HFFc6 (cell line): Measurements from ENCODE around the gene SLAMF6. TPM values are rescaled to one million over a fixed set of nuclear protein-coding genes. Genes with fewer than 3 reads are reported as not detected.
"Not testable (repeated sequence)": the region's sequence is repeated elsewhere in the genome, so short reads cannot be mapped to it uniquely, and the experiment has no call there.

Source experiments
- DNase-seq: peaks from one replicate; pipeline ENCODE4 v3.0.0-alpha.2; 2018
- H3K27ac Mint-ChIP-seq: 2 replicates; pipeline ENCODE4 v1.8.0; 2020; ENCODE audit warnings: mild to moderate bottlenecking, mixed read lengths
- H3K27me3 Mint-ChIP-seq: 2 replicates; pipeline ENCODE4 v1.8.0; 2021; ENCODE audit warnings: mild to moderate bottlenecking, moderate library complexity, mixed read lengths; ENCODE audit not compliant: insufficient read depth
- H3K36me3 Mint-ChIP-seq: 2 replicates; pipeline ENCODE4 v1.8.0; 2021; ENCODE audit warnings: low read depth, mixed read lengths
- H3K4me1 Mint-ChIP-seq: 2 replicates; pipeline ENCODE4 v1.8.0; 2020; ENCODE audit warnings: low read depth, mixed read lengths
- H3K4me3 Mint-ChIP-seq: 2 replicates; pipeline ENCODE4 v1.8.0; 2020; ENCODE audit warnings: mild to moderate bottlenecking, moderate library complexity, mixed read lengths
- H3K9me3 Mint-ChIP-seq: 2 replicates; pipeline ENCODE4 v1.8.0; 2020; ENCODE audit warnings: mild to moderate bottlenecking, mixed read lengths
- total RNA-seq, 6 experiments: library from RNA; stranded (reverse); fragmentation: NEBNext Ultra II Directional; extraction: Animal tissue kit (Norgen Biotek cat#: 25700); gene quantifications; 2 replicates in 1 of 6; 3 replicates in 5 of 6; pipeline ENCODE4 v1.2.3, GENCODE V29; 2021
- TF ChIP-seq, protein P1 (sequence below): fragments of 200-600 bp; sonication (generic); IDR thresholded peaks from 2 replicates; pipeline ENCODE4 v1.5.0; 2021; ENCODE audit warnings: antibody characterized with exemption, mild to moderate bottlenecking

The SLAMF6 gene
- total RNA-seq, 6 experiments from 2014 or later = not detected

DNA sequence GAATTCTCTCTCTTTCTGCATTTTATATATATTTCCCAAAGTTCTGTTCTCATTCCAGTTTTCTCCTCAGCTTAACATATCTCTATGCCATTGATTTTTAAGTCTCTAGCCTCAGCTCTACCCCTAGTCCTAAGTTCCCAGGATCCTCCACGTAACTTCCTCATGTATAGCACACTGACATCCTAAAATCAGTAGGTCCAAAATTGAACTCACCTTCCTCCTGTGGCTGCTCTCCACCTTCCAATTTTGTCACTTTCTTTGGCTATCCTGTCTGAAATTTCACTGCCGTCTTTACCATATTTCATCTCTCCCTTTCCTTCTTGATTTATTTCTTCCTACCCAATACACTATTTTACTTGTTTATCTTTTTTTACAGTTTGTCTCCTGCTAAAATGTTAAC is 1.5 kb downstream of the SLAMF6 start:
- Mint-ChIP-seq H3K27ac (no peak overlapping the region), H3K36me3 (no peaks in the 10 kb centered on the region), H3K4me3 (no peak overlapping the region), H3K4me1 (peaks cover 13% of the 10 kb centered on the region), H3K9me3 (peaks cover 21% of the 10 kb centered on the region), H3K27me3 (no peaks in the 10 kb centered on the region; the same call in none of the 2 replicates)
- TF ChIP-seq, protein P1, sequence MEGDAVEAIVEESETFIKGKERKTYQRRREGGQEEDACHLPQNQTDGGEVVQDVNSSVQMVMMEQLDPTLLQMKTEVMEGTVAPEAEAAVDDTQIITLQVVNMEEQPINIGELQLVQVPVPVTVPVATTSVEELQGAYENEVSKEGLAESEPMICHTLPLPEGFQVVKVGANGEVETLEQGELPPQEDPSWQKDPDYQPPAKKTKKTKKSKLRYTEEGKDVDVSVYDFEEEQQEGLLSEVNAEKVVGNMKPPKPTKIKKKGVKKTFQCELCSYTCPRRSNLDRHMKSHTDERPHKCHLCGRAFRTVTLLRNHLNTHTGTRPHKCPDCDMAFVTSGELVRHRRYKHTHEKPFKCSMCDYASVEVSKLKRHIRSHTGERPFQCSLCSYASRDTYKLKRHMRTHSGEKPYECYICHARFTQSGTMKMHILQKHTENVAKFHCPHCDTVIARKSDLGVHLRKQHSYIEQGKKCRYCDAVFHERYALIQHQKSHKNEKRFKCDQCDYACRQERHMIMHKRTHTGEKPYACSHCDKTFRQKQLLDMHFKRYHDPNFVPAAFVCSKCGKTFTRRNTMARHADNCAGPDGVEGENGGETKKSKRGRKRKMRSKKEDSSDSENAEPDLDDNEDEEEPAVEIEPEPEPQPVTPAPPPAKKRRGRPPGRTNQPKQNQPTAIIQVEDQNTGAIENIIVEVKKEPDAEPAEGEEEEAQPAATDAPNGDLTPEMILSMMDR = no peak
- no peak for DNase-seq

GRCh38 chr1:160520999-160521398 is 2.1 kb downstream of the SLAMF6 start:
- no peak overlapping the region for H3K27ac Mint-ChIP-seq
- peaks cover 21% of the 10 kb centered on the region for H3K9me3 Mint-ChIP-seq
- DNase-seq = no peak
- H3K36me3 Mint-ChIP-seq = no peaks in the 10 kb centered on the region
- H3K27me3 Mint-ChIP-seq = no peaks in the 10 kb centered on the region; the same call in none of the 2 replicates
- TF ChIP-seq, protein P1 = no peak
- no peak overlapping the region for H3K4me3 Mint-ChIP-seq
- peaks cover 13% of the 10 kb centered on the region for H3K4me1 Mint-ChIP-seq

DNA sequence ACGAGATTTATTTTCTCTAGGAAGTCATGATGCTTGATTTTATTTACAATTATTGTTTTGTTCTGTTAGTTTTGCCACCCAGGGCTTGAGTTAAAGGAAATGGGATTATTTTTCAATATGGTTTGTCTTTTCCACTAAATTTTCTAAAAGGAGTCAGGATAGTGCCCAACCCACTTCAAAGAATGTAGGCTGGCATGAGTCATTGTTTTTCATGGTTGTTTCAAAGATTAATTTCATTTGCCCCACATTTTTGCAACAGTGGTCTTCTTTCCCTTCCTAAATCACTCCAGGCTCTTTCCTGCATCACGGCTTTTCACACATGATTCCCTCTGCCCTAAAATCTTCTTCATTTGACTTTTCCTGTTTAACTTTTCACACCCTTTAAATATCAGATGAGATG is 2.5 kb downstream of the SLAMF6 start:
- H3K4me1 Mint-ChIP-seq = peaks cover 13% of the 10 kb centered on the region
- H3K4me3 Mint-ChIP-seq = no peak overlapping the region
- TF ChIP-seq, protein P1 = no peak
- no peaks in the 10 kb centered on the region; the same call in none of the 2 replicates for H3K27me3 Mint-ChIP-seq
- no peak overlapping the region for H3K27ac Mint-ChIP-seq
- no peak for DNase-seq
- no peaks in the 10 kb centered on the region for H3K36me3 Mint-ChIP-seq
- peaks cover 21% of the 10 kb centered on the region for H3K9me3 Mint-ChIP-seq

DNA sequence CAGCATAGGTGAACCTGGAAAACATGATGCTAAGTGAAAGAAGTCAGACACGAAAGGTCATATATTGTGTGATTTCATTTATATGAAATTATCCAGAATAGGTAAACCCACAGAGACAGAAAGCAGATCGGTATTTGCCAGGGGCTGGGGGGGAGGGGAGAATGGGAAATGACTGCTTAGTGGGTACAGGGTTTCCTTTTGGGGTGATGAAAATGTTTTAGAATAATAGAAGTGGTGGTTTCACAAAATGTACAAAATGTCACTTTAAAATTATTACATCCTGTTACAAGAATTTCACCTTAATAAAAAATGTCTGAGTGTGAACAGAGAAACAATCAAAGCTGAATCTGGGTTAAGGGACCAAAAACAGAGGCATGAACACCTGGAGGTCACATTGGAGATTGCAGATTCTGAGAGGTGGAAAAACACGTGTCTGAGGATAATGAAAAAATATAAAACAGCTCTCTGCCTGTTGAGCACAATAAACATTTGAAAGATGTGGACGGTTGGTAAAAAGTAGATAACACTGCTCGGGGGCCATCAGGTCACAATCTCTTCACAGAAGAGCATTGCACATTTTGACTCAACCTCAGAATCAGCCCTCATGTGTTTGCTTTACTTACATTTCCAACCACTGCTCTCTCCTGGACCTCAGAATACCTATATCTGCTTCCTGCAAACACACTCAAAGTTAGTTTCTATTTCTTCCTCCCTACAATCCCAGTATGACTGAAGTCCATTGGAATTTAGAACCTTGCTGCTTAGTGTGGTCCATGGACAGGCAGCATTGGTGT is 3.2 kb downstream of the SLAMF6 start:
- TF ChIP-seq, protein P1 = no peak
- no peak overlapping the region for H3K4me3 Mint-ChIP-seq
- no peaks in the 10 kb centered on the region; the same call in none of the 2 replicates for H3K27me3 Mint-ChIP-seq
- no peaks in the 10 kb centered on the region for H3K36me3 Mint-ChIP-seq
- DNase-seq = no peak
- H3K9me3 Mint-ChIP-seq = peaks cover 15% of the 10 kb centered on the region
- no peak overlapping the region for H3K27ac Mint-ChIP-seq
- peaks cover 13% of the 10 kb centered on the region for H3K4me1 Mint-ChIP-seq

- not testable (repeated sequence) for DNase-seq, H3K9me3 Mint-ChIP-seq, H3K4me3 Mint-ChIP-seq, H3K36me3 Mint-ChIP-seq, H3K27me3 Mint-ChIP-seq, H3K27ac Mint-ChIP-seq
- peaks cover 13% of the 10 kb centered on the region for H3K4me1 Mint-ChIP-seq
Measured at GRCh38 chr1:160517519-160517918, 5.5 kb downstream of the SLAMF6 start.

DNA sequence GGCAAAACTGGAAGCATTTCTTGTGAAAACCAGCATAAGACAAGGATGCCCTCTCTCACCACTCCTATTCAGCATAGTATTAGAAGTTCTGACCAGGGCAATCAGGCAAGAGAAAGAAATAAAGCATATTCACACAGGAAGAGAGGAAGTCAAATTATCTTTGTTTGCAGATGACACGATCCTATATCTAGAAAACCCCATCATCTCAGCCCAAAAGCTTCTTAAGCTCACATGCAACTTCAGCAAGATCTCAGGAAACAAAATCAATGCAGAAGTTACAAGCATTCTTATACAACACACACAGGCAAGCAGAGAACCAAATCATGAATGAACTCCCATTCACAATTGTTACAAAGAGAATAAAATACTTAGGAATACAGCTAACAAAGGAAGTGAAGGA is 7.1 kb downstream of the SLAMF6 start:
- H3K27me3 Mint-ChIP-seq, H3K9me3 Mint-ChIP-seq, DNase-seq, H3K27ac Mint-ChIP-seq, H3K36me3 Mint-ChIP-seq, H3K4me3 Mint-ChIP-seq: not testable (repeated sequence)
- H3K4me1 Mint-ChIP-seq = peaks cover 11% of the 10 kb centered on the region
